HepG2 (cell line): ENCODE measurements around the gene ITGB5. TPM values are rescaled to one million over a fixed set of nuclear protein-coding genes. Genes with fewer than 3 reads are reported as not detected.
A peak's percentile ranks its signal among the peaks of the same experiment; 100 is the strongest.

Experiments
- ATAC-seq: fragments of 200-7000 bp; cut with Tn5 transposase; 3 replicates; pipeline ENCODE4 v1.9.1; 2020; ENCODE audit warnings: mild to moderate bottlenecking, moderate library complexity
- BruUV-seq: library from RNA; stranded (reverse); fragments of 400-500 nt; replicated peaks from 2 replicates; lab custom pipeline; 2021; lab: Mats Ljungman, UMichigan
- CTCF ChIA-PET: fragments of 300-600 bp; formaldehyde crosslinking; extraction: SDS; loops from one replicate; lab custom pipeline; 2021; ENCODE audit warnings: low total read pairs, inconsistent platforms, low intra/inter-chr PET ratio; lab: Yijun Ruan, JAX
- POLR2A ChIA-PET: fragments of 350-600 bp; sonication (Branson Sonifier 250); formaldehyde crosslinking; loops from one replicate; lab custom pipeline; 2020; ENCODE audit warnings: antibody characterized with exemption, inconsistent platforms; lab: Yijun Ruan, JAX
- DNase-seq: peaks from one replicate; pipeline ENCODE4 v3.0.0-alpha.2; 2015; ENCODE audit warnings: low spot score
- FAIRE-seq: peaks from 3 replicates; lab custom pipeline; 2011; peaks lifted over from hg19 to GRCh38; lab: Jason Lieb, UNC
- H2AFZ ChIP-seq: one replicate; pipeline ENCODE4 v1.6.1; 2011; ENCODE audit warnings: low read length, inconsistent platforms
- H3K27ac ChIP-seq: fragments of 300-600 bp; 3 replicates; pipeline ENCODE4 v1.8.0; 2011; ENCODE audit warnings: mixed run types, mild to moderate bottlenecking, mixed read lengths, low read length, inconsistent platforms; ENCODE audit not compliant: insufficient read depth; ENCODE audit errors: extremely low read length
- H3K27me3 ChIP-seq, 2 experiments: fragments of 200-600 bp in 1 of 2; 2 replicates in 1 of 2; 3 replicates in 1 of 2; pipeline versions ENCODE4 v1.6.0 to v1.8.0; 2011; ENCODE audit warnings: low read length in 2 of 2, mild to moderate bottlenecking in 2 of 2, moderate library complexity in 2 of 2, inconsistent platforms in 1 of 2; ENCODE audit not compliant: insufficient read depth in 2 of 2, control insufficient read depth in 1 of 2
- H3K36me3 ChIP-seq, 2 experiments: fragments of 200-600 bp in 1 of 2; replicated peaks in 1 of 2; 2 replicates in 1 of 2; 3 replicates in 1 of 2; pipeline versions ENCODE4 v1.5.1 to v1.8.0; 2011; ENCODE audit warnings: low read length in 2 of 2, inconsistent platforms in 1 of 2; ENCODE audit not compliant: insufficient read depth in 2 of 2, control insufficient read depth in 1 of 2
- H3K4me1 ChIP-seq: 2 replicates; pipeline ENCODE4 v1.5.1; 2012; ENCODE audit warnings: low read length, inconsistent platforms; ENCODE audit not compliant: insufficient read depth
- H3K4me2 ChIP-seq: 2 replicates; pipeline ENCODE4 v1.6.0; 2011; ENCODE audit warnings: low read depth, low read length, inconsistent platforms
- H3K4me3 ChIP-seq, 3 experiments: fragments of 200-600 bp in 1 of 3; sonication (generic), shearing (Covaris generic) in 1 of 3; replicated peaks in 1 of 3; 2 replicates each; pipeline ENCODE4 v1.5.1; 2011 to 2016; ENCODE audit warnings: low read length in 3 of 3, inconsistent platforms in 2 of 3, low read depth in 2 of 3, mild to moderate bottlenecking in 2 of 3, control low read depth in 1 of 3, mixed read lengths in 1 of 3; ENCODE audit not compliant: insufficient read depth in 1 of 3
- H3K79me2 ChIP-seq: one replicate; pipeline ENCODE4 v1.6.1; 2011; ENCODE audit warnings: low read length, inconsistent platforms; ENCODE audit not compliant: insufficient read depth
- H3K9ac ChIP-seq: 2 replicates; pipeline ENCODE4 v1.6.0; 2011; ENCODE audit warnings: mild to moderate bottlenecking, low read depth, low read length, inconsistent platforms; ENCODE audit not compliant: insufficient read depth
- H3K9me3 ChIP-seq: 2 replicates; pipeline ENCODE4 v1.5.1; 2012; ENCODE audit warnings: mild to moderate bottlenecking, low read length
- H4K20me1 ChIP-seq: 2 replicates; pipeline ENCODE4 v1.6.0; 2011; ENCODE audit warnings: inconsistent platforms, mild to moderate bottlenecking, low read length, moderate library complexity; ENCODE audit not compliant: insufficient read depth
- AGO2 ChIP-seq: fragments of 200-400 bp; formaldehyde crosslinking; optimal IDR thresholded peaks from 2 replicates; pipeline ENCODE3; 2017; ENCODE audit warnings: mild to moderate bottlenecking, low read depth, low read length, moderate library complexity
- CBX5 ChIP-seq: sonication (generic); formaldehyde crosslinking; IDR thresholded peaks from 2 replicates; pipeline ENCODE4 v1.4.0; 2020; ENCODE audit warnings: missing genetic modification reagents, borderline replicate concordance
- ELF1 ChIP-seq: sonication (generic); formaldehyde crosslinking; IDR thresholded peaks from 2 replicates; pipeline ENCODE4 v1.4.0; 2020; ENCODE audit warnings: missing genetic modification reagents
- HDAC1 ChIP-seq: sonication (generic); formaldehyde crosslinking; IDR thresholded peaks from 2 replicates; pipeline ENCODE4 v1.5.1; 2020; ENCODE audit warnings: mild to moderate bottlenecking, missing genetic modification reagents
- HMG20A ChIP-seq: IDR thresholded peaks from 2 replicates; pipeline ENCODE4 v1.6.1; 2016; ENCODE audit warnings: borderline replicate concordance
- IRF2 ChIP-seq: IDR thresholded peaks from 2 replicates; pipeline ENCODE4 v1.6.1; 2018; ENCODE audit warnings: missing genetic modification reagents, missing compliant biosample characterization
- MZF1 ChIP-seq: sonication (generic); formaldehyde crosslinking; IDR thresholded peaks from 2 replicates; pipeline ENCODE4 v1.8.1; 2023; ENCODE audit warnings: mild to moderate bottlenecking, missing genetic modification reagents, borderline replicate concordance
- RELA ChIP-seq: sonication (generic); formaldehyde crosslinking; IDR thresholded peaks from 2 replicates; pipeline ENCODE4 v1.4.0; 2020; ENCODE audit warnings: missing genetic modification reagents
- SMAD3 ChIP-seq: sonication (generic); formaldehyde crosslinking; IDR thresholded peaks from 2 replicates; pipeline ENCODE4 v1.4.0; 2020; ENCODE audit warnings: missing genetic modification reagents
- SOX13 ChIP-seq, 3 experiments: fragments of 450-650 bp in 1 of 3; sonication (generic) in 1 of 3; formaldehyde crosslinking in 1 of 3; IDR thresholded peaks in 2 of 3; conservative IDR thresholded peaks in 1 of 3; 2 replicates each; pipeline versions ENCODE4 v1.5.0 to v1.6.1; 2016 to 2020; ENCODE audit warnings: antibody characterized with exemption in 1 of 3, mild to moderate bottlenecking in 1 of 3, missing compliant biosample characterization in 1 of 3, missing genetic modification reagents in 1 of 3, moderate library complexity in 1 of 3
- TCF7 ChIP-seq: sonication (generic); IDR thresholded peaks from 2 replicates; pipeline ENCODE4 v1.6.1; 2016; ENCODE audit warnings: antibody characterized with exemption, low read depth
- YY1 ChIP-seq: IDR thresholded peaks from 2 replicates; pipeline ENCODE4 v1.6.1; 2011; ENCODE audit warnings: low read length, low read depth, moderate library complexity, mild to moderate bottlenecking; ENCODE audit not compliant: insufficient read depth, insufficient replicate concordance
- ZFP36L1 ChIP-seq: sonication (generic); formaldehyde crosslinking; IDR thresholded peaks from 2 replicates; pipeline ENCODE4 v1.8.0; 2022; ENCODE audit warnings: mild to moderate bottlenecking, missing genetic modification reagents, moderate library complexity
- ZFP36L2 ChIP-seq: sonication (generic); formaldehyde crosslinking; IDR thresholded peaks from 2 replicates; pipeline ENCODE4 v1.4.0; 2020; ENCODE audit warnings: missing genetic modification reagents
- ZNF430 ChIP-seq: sonication (generic); formaldehyde crosslinking; IDR thresholded peaks from 2 replicates; pipeline ENCODE4 v1.9.0; 2021; ENCODE audit warnings: mild to moderate bottlenecking, missing genetic modification reagents
- ZNF605 ChIP-seq: sonication (generic); formaldehyde crosslinking; IDR thresholded peaks from 2 replicates; pipeline ENCODE4 v1.8.0; 2022; ENCODE audit warnings: mild to moderate bottlenecking, missing genetic modification reagents
- WGBS: methylation state at CpG from one replicate; pipeline ENCODE4 v1.1.6; 2017; ENCODE audit warnings: low lambda C conversion rate; 5-methylcytosine and 5-hydroxymethylcytosine counted together
- in situ Hi-C: cut with HindIII; loops from 2 replicates; pipeline ENCODE4 v1.10.0; 2017; ENCODE audit warnings: low pct_unique_long_range_greater_than_20kb; ENCODE audit not compliant: extremely low pct_ligation_motif_present
- intact Hi-C: fragments of 100-400 bp; cut with micrococcal nuclease; formaldehyde crosslinking; loops from one replicate; pipeline ENCODE4 v1.10.0; 2022; ENCODE audit not compliant: unreplicated experiment
- polyA plus RNA-seq, 8 experiments: library from polyadenylated mRNA; depleted of rRNA in 3 of 8; stranded (reverse) in 7 of 8; unstranded in 1 of 8; fragments of >200 nt; fragmentation: Illumina TruSeq in 4 of 8; extraction: Trizol in 4 of 8; gene quantifications; 2 replicates each; pipeline versions ENCODE4 v1.2.1 to v1.2.3, GENCODE V29; 2011 to 2016; ENCODE audit warnings: low read depth in 4 of 8, missing spikeins in 1 of 8, mixed read lengths in 1 of 8; ENCODE audit not compliant: insufficient read depth in 1 of 8
- total RNA-seq, 5 experiments: library from RNA; depleted of rRNA; stranded (reverse); fragments of >200 nt; fragmentation: Illumina TruSeq; extraction: Trizol; gene quantifications; 2 replicates each; pipeline ENCODE4 v1.2.3, GENCODE V29; 2016; ENCODE audit warnings: low read depth in 1 of 5
- TF ChIP-seq, protein P1 (sequence below): sonication (generic); formaldehyde crosslinking; IDR thresholded peaks from 2 replicates; pipeline ENCODE4 v1.5.0; 2020; ENCODE audit warnings: mild to moderate bottlenecking, low read depth, missing genetic modification reagents, borderline replicate concordance
- TF ChIP-seq, protein P2 (sequence below): IDR thresholded peaks from 2 replicates; pipeline ENCODE4 v1.6.1; 2018; ENCODE audit warnings: missing genetic modification reagents, mild to moderate bottlenecking, missing compliant biosample characterization
- TF ChIP-seq, protein P3 (sequence below): sonication (generic); formaldehyde crosslinking; conservative IDR thresholded peaks from 2 replicates; pipeline ENCODE4 v1.4.0; 2020; ENCODE audit warnings: missing genetic modification reagents

The ITGB5 gene
- total and polyA plus RNA-seq, 2 of the 13 experiments (the other 11 are each of a cell fraction or from before 2014, with no cell fraction given), result 74.1 to 343 TPM

DNA sequence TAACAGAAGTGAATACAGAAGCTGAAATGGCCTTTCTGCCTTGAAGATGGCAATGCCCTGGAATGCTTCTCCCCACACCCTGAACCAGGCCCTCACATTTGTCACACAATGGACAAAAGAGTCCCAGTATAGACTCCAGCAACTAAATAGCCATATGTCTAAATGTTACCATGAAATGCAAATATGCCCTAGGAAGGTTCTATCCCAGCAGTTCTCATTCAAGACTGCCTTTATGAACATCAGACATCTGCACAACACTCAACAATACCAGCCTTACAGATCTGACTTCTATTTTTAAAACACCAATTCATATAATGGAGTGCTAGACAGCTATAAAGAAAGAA lies 7.9 kb downstream of the ITGB5 start (continued):
- no peak for TF ChIP-seq SOX13 (IDR thresholded peaks at IDR 0.05)
- TF ChIP-seq SOX13 (CRISPR knock-in tag; conservative IDR thresholded peaks at IDR 0.05 in 1 of 2, IDR thresholded peaks at IDR 0.05 in 1 of 2), result 0 out of 4 replicates have a peak, but pooled peaks of 1 of the 2 experiments have one; percentile 13

DNA sequence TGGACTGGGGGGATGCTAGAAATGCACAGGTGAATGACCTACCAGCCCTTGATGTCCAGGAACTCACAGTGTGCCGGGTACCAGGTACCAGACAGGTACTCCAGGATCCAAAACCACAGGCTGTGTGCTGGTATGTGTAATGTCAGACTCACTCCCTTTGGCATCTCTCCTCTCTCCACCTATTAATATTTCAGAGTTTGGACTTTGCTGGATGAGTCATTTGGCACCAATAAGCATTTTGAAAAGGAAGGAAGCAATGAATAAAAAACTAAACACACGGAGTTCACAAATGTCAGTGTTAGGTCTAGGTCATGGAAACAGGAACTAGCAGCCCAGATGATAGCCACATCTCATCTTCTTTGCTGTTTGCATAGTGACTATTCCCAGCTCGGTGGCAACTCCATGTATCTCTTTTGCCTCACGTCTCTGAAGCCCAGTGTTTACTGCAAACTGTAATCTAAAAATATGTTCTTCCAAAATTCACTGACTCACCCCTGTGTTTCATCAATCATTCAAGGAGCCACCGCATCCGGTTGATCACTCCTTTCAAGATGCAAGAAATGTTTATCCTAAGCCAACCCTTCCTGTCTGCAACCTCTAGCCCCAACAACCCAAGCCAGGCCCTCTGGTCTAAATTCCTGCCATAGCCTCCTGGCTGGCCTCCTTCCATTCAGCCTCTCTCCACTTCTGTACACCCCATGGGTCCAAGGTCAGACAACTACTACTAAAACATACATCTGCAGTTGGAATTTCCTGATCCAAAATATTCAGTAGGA lies 8.4 kb downstream of the ITGB5 start:
- Histone ChIP-seq H3K4me1 (peaks cover 100% of the 10 kb centered on the region), H3K27me3 (no peaks in the 10 kb centered on the region), H3K4me2 (peak overlapping the region; percentile 55), H4K20me1 (no peaks in the 10 kb centered on the region; the same call in 1 of the 2 replicates), H3K9ac (peak overlapping the region; percentile 45), H2AFZ (no peak overlapping the region), H3K9me3 (no peaks in the 10 kb centered on the region), H3K36me3 (peaks cover 3 to 5% of the 10 kb centered on the region in 2 experiments; a peak in 3 of 5 replicates), H3K27ac (peak overlapping the region; percentile 64), H3K4me3 (peak overlapping the region in 1 of 3 experiments; percentile 15; a peak in 3 of 6 replicates), H3K79me2 (peaks cover 83% of the 10 kb centered on the region)
- POLR2A ChIA-PET, result interaction anchor here (1.0 to 3.8 kb wide), 5 partner anchors 8 to 64 kb away, joined by 4 to 19 read pairs (median 7); partner anchors contain the start of gene ITGB5
- no TSS peak for BruUV-seq
- CTCF ChIA-PET, result no interaction called here
- ATAC-seq, result peak; percentile 90
- peak; percentile 93 for DNase-seq
- 7% methylated on average over 5 of the region's 6 CpGs for whole genome bisulfite sequencing
- no peak for FAIRE-seq
- in situ Hi-C loops, result loop anchor here (5.0 kb wide), 1 partner anchor 41 kb away; no protein-coding TSS in a partner anchor
- intact Hi-C loops, result loop anchor here (1.0 kb wide), 1 partner anchor 44 kb away; no protein-coding TSS in a partner anchor
- TF ChIP-seq ZNF430 (CRISPR knock-in tag) (peak; percentile 60; the same call in 1 of the 2 replicates), IRF2 (CRISPR knock-in tag) (peak; percentile 79; the same call in 1 of the 2 replicates), TCF7 (peak; percentile 59), HMG20A (CRISPR knock-in tag) (peak; percentile 75; the same call in 1 of the 2 replicates), YY1 (no peak), CBX5 (CRISPR knock-in tag) (peak; percentile 69; the same call in 1 of the 2 replicates), AGO2 (no peak), ELF1 (CRISPR knock-in tag) (peak; percentile 49), HDAC1 (peak; percentile 44), SMAD3 (CRISPR knock-in tag) (0 out of 2 replicates have a peak, but pooled peaks have one; percentile 50), ZFP36L2 (CRISPR knock-in tag) (no peak), ZNF605 (CRISPR knock-in tag) (peak; percentile 67; the same call in 1 of the 2 replicates), ZFP36L1 (CRISPR knock-in tag) (0 out of 2 replicates have a peak, but pooled peaks have one; percentile 30), MZF1 (CRISPR knock-in tag) (no peak), RELA (no peak)
- TF ChIP-seq, protein P1, sequence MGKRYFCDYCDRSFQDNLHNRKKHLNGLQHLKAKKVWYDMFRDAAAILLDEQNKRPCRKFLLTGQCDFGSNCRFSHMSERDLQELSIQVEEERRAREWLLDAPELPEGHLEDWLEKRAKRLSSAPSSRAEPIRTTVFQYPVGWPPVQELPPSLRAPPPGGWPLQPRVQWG, result no peak
- TF ChIP-seq, protein P2, sequence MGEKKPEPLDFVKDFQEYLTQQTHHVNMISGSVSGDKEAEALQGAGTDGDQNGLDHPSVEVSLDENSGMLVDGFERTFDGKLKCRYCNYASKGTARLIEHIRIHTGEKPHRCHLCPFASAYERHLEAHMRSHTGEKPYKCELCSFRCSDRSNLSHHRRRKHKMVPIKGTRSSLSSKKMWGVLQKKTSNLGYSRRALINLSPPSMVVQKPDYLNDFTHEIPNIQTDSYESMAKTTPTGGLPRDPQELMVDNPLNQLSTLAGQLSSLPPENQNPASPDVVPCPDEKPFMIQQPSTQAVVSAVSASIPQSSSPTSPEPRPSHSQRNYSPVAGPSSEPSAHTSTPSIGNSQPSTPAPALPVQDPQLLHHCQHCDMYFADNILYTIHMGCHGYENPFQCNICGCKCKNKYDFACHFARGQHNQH (CRISPR knock-in tag), result peak; percentile 70
- TF ChIP-seq, protein P3, sequence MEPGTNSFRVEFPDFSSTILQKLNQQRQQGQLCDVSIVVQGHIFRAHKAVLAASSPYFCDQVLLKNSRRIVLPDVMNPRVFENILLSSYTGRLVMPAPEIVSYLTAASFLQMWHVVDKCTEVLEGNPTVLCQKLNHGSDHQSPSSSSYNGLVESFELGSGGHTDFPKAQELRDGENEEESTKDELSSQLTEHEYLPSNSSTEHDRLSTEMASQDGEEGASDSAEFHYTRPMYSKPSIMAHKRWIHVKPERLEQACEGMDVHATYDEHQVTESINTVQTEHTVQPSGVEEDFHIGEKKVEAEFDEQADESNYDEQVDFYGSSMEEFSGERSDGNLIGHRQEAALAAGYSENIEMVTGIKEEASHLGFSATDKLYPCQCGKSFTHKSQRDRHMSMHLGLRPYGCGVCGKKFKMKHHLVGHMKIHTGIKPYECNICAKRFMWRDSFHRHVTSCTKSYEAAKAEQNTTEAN (CRISPR knock-in tag), result 0 out of 2 replicates have a peak, but pooled peaks have one; percentile 52
